ENCODE results near the gene SP3. TPM values are rescaled to one million over a fixed set of nuclear protein-coding genes. Genes with fewer than 3 reads are reported as not detected.

Gene SP3
- total RNA-seq, 2 experiments from 2014 or later: 95.7 to 105 TPM

DNA sequence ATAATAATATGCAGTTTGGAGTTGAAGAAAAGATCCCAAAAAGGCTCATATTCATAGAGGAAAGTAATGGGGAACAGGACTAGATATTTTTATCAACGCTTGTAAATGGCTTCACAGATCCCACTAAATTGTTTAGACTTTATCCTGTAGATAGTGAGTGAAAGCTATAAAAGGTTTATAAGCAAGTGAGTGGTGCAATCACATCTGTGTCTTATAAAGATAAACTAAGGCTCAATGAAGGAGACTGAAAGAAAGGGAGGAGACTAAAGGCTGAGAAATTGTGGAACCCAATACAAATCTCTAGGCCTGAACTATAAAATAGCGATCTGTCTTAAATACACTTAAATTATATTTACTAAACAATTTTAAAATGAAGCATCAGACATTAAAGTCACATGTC lies 7.7 kb downstream of the SP3 start:
- Mint-ChIP-seq H3K9me3 (ENCODE audit: low read depth) (no peaks in the 10 kb centered on the region), H3K36me3 (peaks cover 68% of the 10 kb centered on the region), H3K4me1 (peaks cover 74% of the 10 kb centered on the region), H3K27me3 (no peaks in the 10 kb centered on the region), H3K4me3 (no peak overlapping the region), H3K27ac (no peak overlapping the region)
- CTCF ChIA-PET: no interaction called here
- DNase-seq (no peak), ATAC-seq (no peak)

DNA sequence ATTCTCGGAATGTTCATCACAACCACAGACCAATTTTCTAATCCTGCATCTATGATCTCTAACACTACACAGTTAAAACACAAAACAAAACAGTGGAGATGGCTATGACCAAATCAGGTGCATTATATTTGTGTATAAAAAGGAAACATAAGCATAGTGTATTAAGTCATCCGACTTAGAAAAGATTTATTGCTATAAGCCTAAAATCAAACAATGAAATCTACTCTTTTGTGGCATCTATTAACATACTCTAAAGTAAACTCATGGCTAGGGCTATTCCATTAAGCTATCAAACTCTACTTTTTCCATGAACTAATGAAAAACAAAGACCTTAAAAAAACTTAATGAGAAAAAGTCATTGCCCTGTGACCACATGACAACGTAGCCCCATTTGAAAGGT lies 8.7 kb downstream of the SP3 start:
- Mint-ChIP-seq H3K9me3 (ENCODE audit: low read depth) (no peaks in the 10 kb centered on the region), H3K36me3 (peaks cover 70% of the 10 kb centered on the region), H3K27ac (no peak overlapping the region), H3K27me3 (no peaks in the 10 kb centered on the region), H3K4me3 (no peak overlapping the region), H3K4me1 (peaks cover 79% of the 10 kb centered on the region)
- DNase-seq (no peak), ATAC-seq (no peak)
- CTCF ChIA-PET: interaction anchor here (0.5 kb wide), 1 partner anchor 9 kb away, joined by 3 read pairs; no protein-coding TSS in a partner anchor

- CTCF ChIA-PET: no interaction called here
- DNase-seq (no peak), ATAC-seq (no peak)
- Mint-ChIP-seq H3K27ac (no peak overlapping the region), H3K9me3 (ENCODE audit: low read depth) (no peaks in the 10 kb centered on the region), H3K36me3 (peaks cover 68% of the 10 kb centered on the region), H3K4me3 (no peak overlapping the region), H3K4me1 (peaks cover 75% of the 10 kb centered on the region), H3K27me3 (no peaks in the 10 kb centered on the region)
These were observed 9.3 kb downstream of the SP3 start for GRCh38 chr2:173955867-173956266.

- ATAC-seq (no peak), DNase-seq (no peak)
- CTCF ChIA-PET: no interaction called here
- Mint-ChIP-seq H3K9me3 (ENCODE audit: low read depth) (no peaks in the 10 kb centered on the region), H3K4me3 (no peak overlapping the region), H3K27me3 (no peaks in the 10 kb centered on the region), H3K4me1 (peaks cover 70% of the 10 kb centered on the region), H3K36me3 (peaks cover 63% of the 10 kb centered on the region), H3K27ac (no peak overlapping the region)
These were observed 10.2 kb downstream of the SP3 start for GRCh38 chr2:173955004-173955403.

DNA sequence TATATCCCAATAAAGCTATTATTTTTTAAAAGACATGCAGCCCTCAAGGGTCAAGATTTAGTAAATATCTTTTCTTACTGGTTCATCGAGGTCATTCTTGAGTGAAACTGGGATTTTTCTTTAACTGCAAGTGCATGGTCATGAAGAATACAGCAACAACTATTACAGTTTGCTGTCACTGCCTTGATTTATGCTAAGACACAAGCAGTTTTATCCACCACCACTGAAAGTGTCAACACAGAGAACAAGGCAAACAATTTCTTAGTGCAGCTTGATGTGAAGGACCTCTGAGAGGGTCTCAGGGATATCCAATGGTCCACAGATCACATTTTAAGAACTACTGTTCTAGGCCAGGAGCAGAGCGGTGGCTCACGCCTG lies 12.1 kb downstream of the SP3 start:
- H3K36me3 Mint-ChIP-seq: peaks cover 59% of the 10 kb centered on the region

DNA sequence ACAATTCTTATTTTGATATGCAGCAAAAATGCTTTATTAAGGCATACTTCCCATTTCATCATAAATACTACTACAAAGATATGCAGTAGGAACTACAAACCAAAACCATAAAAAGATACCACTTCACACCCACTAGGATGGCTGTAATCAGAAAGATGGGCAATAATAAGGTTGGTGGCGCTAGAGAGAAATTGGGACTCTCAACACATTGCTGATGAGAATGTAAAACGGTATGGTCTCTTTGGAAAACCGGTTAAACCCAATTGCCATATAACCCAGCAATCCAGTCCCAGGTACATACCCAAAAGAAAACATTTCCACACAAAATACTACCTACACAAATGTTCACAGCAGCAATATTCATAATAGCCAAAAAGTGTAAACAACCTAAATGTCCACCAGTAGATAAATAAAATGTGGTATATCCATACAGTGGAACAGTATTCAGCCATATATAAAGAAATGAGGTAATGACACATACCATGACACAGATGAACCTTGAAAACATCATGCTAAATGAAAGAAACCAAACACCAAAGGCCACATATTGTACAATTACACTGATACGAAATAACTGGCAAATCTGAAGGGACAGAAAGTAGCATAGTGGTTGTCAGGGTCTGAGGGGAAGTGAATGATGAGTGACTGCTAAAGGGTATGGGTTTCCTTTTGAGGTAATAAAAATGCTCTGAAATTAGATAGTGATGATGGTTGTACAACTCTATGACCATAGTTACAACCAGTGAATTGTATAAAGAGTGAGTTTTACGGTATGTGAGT lies 12.7 kb downstream of the SP3 start:
- H3K27me3 Mint-ChIP-seq: no peaks in the 10 kb centered on the region
- CTCF ChIA-PET: interaction anchor here (1.2 kb wide), 1 partner anchor 10 kb away, joined by 3 read pairs; no protein-coding TSS in a partner anchor
- no peak overlapping the region for H3K4me3 Mint-ChIP-seq
- DNase-seq (no peak), ATAC-seq (peak; percentile 20)
- peaks cover 62% of the 10 kb centered on the region for H3K36me3 Mint-ChIP-seq
- peaks cover 57% of the 10 kb centered on the region for H3K4me1 Mint-ChIP-seq
- H3K9me3 Mint-ChIP-seq (ENCODE audit: low read depth): no peaks in the 10 kb centered on the region
- no peak overlapping the region for H3K27ac Mint-ChIP-seq

More for the DNA sequence above, 12.1 kb downstream of the SP3 start:
- peaks cover 57% of the 10 kb centered on the region for H3K4me1 Mint-ChIP-seq
- CTCF ChIA-PET: interaction anchor here (1.2 kb wide), 1 partner anchor 10 kb away, joined by 3 read pairs; no protein-coding TSS in a partner anchor
- DNase-seq (no peak), ATAC-seq (no peak)
- H3K27me3 Mint-ChIP-seq: no peaks in the 10 kb centered on the region
- no peak overlapping the region for H3K27ac Mint-ChIP-seq
- H3K4me3 Mint-ChIP-seq: no peak overlapping the region
- no peaks in the 10 kb centered on the region for H3K9me3 Mint-ChIP-seq (ENCODE audit: low read depth)

DNA sequence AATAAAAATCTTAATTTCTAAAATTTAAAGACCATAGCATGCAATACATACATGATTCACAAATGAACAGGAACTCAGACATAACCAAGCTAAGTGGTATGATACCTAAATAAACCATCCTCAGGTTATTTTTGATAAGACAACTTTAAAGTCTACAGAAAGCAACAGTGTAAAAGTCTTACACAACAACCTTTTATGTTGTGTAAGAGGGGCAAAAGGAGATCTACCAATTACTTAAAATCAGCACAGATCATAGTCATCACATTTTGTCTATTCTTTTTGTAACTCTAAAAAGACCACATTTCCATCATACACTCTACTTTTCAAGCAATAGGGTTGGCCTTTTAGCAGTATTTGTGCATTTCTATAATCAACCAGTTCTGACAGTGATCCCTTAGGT lies 16.3 kb downstream of the SP3 start:
- H3K4me3 Mint-ChIP-seq: no peak overlapping the region
- H3K9me3 Mint-ChIP-seq (ENCODE audit: low read depth): no peaks in the 10 kb centered on the region
- H3K27me3 Mint-ChIP-seq: no peaks in the 10 kb centered on the region
- peaks cover 46% of the 10 kb centered on the region for H3K36me3 Mint-ChIP-seq
- peaks cover 37% of the 10 kb centered on the region for H3K4me1 Mint-ChIP-seq
- ATAC-seq (no peak), DNase-seq (no peak)
- H3K27ac Mint-ChIP-seq: no peak overlapping the region
- CTCF ChIA-PET: no interaction called here

GRCh38 chr2:173948198-173948597 lies 17.0 kb downstream of the SP3 start:
- no peak for DNase-seq
- peaks cover 39% of the 10 kb centered on the region for H3K4me1 Mint-ChIP-seq
- H3K27ac Mint-ChIP-seq: no peak overlapping the region
- H3K4me3 Mint-ChIP-seq: no peak overlapping the region
- H3K36me3 Mint-ChIP-seq: peaks cover 42% of the 10 kb centered on the region
- H3K9me3 Mint-ChIP-seq (ENCODE audit: low read depth): no peaks in the 10 kb centered on the region
- H3K27me3 Mint-ChIP-seq: no peaks in the 10 kb centered on the region
- CTCF ChIA-PET: no interaction called here
- ATAC-seq: no peak

- no peak overlapping the region for H3K4me3 Mint-ChIP-seq
- no peaks in the 10 kb centered on the region for H3K27me3 Mint-ChIP-seq
- no peak overlapping the region for H3K27ac Mint-ChIP-seq
- H3K9me3 Mint-ChIP-seq (ENCODE audit: low read depth): no peaks in the 10 kb centered on the region
- no peak for DNase-seq
- peaks cover 37% of the 10 kb centered on the region for H3K4me1 Mint-ChIP-seq
- H3K36me3 Mint-ChIP-seq: peaks cover 38% of the 10 kb centered on the region
- CTCF ChIA-PET: no interaction called here
- no peak for ATAC-seq
These were observed 18.0 kb downstream of the SP3 start for GRCh38 chr2:173947131-173947530.

DNA sequence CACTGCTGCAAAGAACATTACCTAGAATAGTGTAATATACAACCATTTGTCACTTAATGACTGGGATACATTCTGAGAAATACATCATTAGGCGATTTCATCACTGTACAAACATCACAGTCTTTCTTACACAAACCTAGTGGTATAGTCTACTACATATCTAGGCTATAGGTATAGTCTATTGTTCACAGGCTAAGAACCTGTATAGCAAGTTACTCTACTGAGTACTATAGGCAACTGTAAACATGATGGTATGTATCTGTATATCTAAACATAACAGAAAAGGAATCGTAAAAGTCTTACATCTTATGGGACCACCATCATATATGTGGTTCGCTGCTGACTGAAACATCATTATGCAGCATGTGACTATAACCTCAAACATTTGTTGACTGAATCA lies 21.4 kb downstream of the SP3 start:
- Mint-ChIP-seq H3K27ac (no peak overlapping the region), H3K9me3 (ENCODE audit: low read depth) (no peaks in the 10 kb centered on the region), H3K4me1 (peaks cover 53% of the 10 kb centered on the region), H3K4me3 (no peak overlapping the region), H3K36me3 (peaks cover 35% of the 10 kb centered on the region), H3K27me3 (no peaks in the 10 kb centered on the region)
- DNase-seq: no peak
- CTCF ChIA-PET: interaction anchor here (0.9 kb wide), 1 partner anchor 19 kb away, joined by 4 read pairs; no protein-coding TSS in a partner anchor
- ATAC-seq: no peak

- no peak overlapping the region for H3K4me3 Mint-ChIP-seq
- H3K36me3 Mint-ChIP-seq: peaks cover 35% of the 10 kb centered on the region
- H3K27me3 Mint-ChIP-seq: no peaks in the 10 kb centered on the region
- ATAC-seq: no peak
- H3K9me3 Mint-ChIP-seq (ENCODE audit: low read depth): no peaks in the 10 kb centered on the region
- peaks cover 57% of the 10 kb centered on the region for H3K4me1 Mint-ChIP-seq
- no peak overlapping the region for H3K27ac Mint-ChIP-seq
- CTCF ChIA-PET: no interaction called here
- DNase-seq: no peak
These were observed 22.2 kb downstream of the SP3 start for GRCh38 chr2:173942861-173943523.

DNA sequence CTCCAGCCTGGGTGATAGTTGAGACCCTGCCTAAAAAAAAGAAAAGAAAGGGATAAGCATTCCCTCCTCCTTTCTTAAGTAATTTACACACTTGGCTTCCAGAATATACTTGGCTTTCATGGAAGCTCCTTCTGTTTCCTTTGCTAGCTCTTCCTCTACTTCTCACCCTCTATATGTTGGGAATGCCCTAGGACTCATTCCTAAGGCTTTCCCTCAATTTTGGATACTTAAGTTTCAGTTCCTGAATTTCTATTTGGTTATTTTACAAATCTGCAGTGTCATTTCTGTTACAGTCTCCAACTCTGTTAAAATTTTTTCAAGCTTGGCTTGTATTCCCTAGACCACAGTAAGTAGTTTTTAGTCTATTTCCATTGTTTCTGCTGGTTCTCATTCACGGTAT lies 23.6 kb downstream of the SP3 start:
- Mint-ChIP-seq H3K4me3 (no peak overlapping the region), H3K27ac (no peak overlapping the region), H3K27me3 (no peaks in the 10 kb centered on the region), H3K36me3 (peaks cover 26% of the 10 kb centered on the region), H3K9me3 (ENCODE audit: low read depth) (no peaks in the 10 kb centered on the region), H3K4me1 (peaks cover 55% of the 10 kb centered on the region)
- no peak for ATAC-seq
- CTCF ChIA-PET: interaction anchor here (0.8 kb wide), 1 partner anchor 10 kb away, joined by 3 read pairs; no protein-coding TSS in a partner anchor
- DNase-seq: no peak

- ATAC-seq: no peak
- no peaks in the 10 kb centered on the region for H3K27me3 Mint-ChIP-seq
- H3K36me3 Mint-ChIP-seq: peaks cover 26% of the 10 kb centered on the region
- no peak overlapping the region for H3K4me3 Mint-ChIP-seq
- H3K9me3 Mint-ChIP-seq (ENCODE audit: low read depth): no peaks in the 10 kb centered on the region
- CTCF ChIA-PET: interaction anchor here (0.8 kb wide), 1 partner anchor 8 kb away, joined by 3 read pairs; no protein-coding TSS in a partner anchor
- H3K27ac Mint-ChIP-seq: no peak overlapping the region
- DNase-seq: no peak
- H3K4me1 Mint-ChIP-seq: peaks cover 55% of the 10 kb centered on the region
These were observed 24.8 kb downstream of the SP3 start for GRCh38 chr2:173940208-173941020.

Data from activated CD8-positive, alpha-beta memory T cell treated with anti-CD3 and anti-CD28 coated beads, Interleukin-2, amount 10 ng/mL, durations not matched to agents 7 days and 5 days (primary cell).